Esophagus squamous epithelium (tissue), 5 donors: Measurements from ENCODE around the gene FOXN1. TPM values are rescaled to one million over a fixed set of nuclear protein-coding genes. Genes with fewer than 3 reads are reported as not detected.
"Not testable (repeated sequence)": the region's sequence is repeated elsewhere in the genome, so short reads cannot be mapped to it uniquely, and the experiment has no call there.

Experiments
- DNase-seq: peaks from one replicate; lab custom pipeline; 2025; lab: John Stamatoyannopoulos, UW
- H3K27ac ChIP-seq, 4 donors: fragments of 200-600 bp; sonication (generic); one replicate each; pipeline ENCODE4 v1.5.1; 2016 to 2019; ENCODE audit warnings: mild to moderate bottlenecking in 1 of 4
- H3K27me3 ChIP-seq, 4 donors: fragments of 200-600 bp; sonication (generic); 1 replicate in 3 of 4; 2 replicates in 1 of 4; pipeline versions ENCODE4 v1.5.1 to v1.6.0; 2017 to 2021; ENCODE audit warnings: antibody characterized with exemption in 1 of 4
- H3K36me3 ChIP-seq, 3 donors: fragments of 200-600 bp; sonication (generic); one replicate each; pipeline ENCODE4 v1.5.1; 2016 to 2019
- H3K4me1 ChIP-seq, 3 donors: fragments of 200-600 bp; sonication (generic); one replicate each; pipeline ENCODE4 v1.5.1; 2017 to 2019
- H3K4me3 ChIP-seq, 4 donors: fragments of 200-600 bp; sonication (generic); 1 replicate in 3 of 4; 2 replicates in 1 of 4; pipeline ENCODE4 v1.5.1; 2016 to 2019; ENCODE audit warnings: mild to moderate bottlenecking in 2 of 4, moderate library complexity in 1 of 4
- H3K9me3 ChIP-seq, 3 donors: fragments of 200-600 bp; sonication (generic); one replicate each; pipeline ENCODE4 v1.5.1; 2016 to 2019
- CTCF ChIP-seq, 6 experiments: fragments of 450-650 bp in 4 of 6; fragments of 200-600 bp in 2 of 6; sonication (generic) in 2 of 6; IDR thresholded peaks; one replicate each; pipeline ENCODE4 v1.5.1; 2016 to 2019; ENCODE audit warnings: antibody characterized with exemption in 6 of 6, mild to moderate bottlenecking in 4 of 6, moderate library complexity in 4 of 6
- POLR2A ChIP-seq, 4 donors: fragments of 450-650 bp; IDR thresholded peaks; one replicate each; pipeline ENCODE4 v1.6.1; 2017; ENCODE audit warnings: antibody characterized with exemption in 4 of 4, mild to moderate bottlenecking in 4 of 4, moderate library complexity in 3 of 4
- WGBS, 2 donors: methylation state at CpG; one replicate each; pipeline ENCODE4 v1.1.5; 2018; 5-methylcytosine and 5-hydroxymethylcytosine counted together
- intact Hi-C: fragments of 100-400 bp; cut with DNase I; formaldehyde crosslinking; loops from one replicate; pipeline ENCODE4 v1.15.0; 2022
- total RNA-seq, 4 donors: library from RNA; depleted of rRNA; stranded (reverse); fragments of >200 nt; gene quantifications; one replicate each; pipeline ENCODE4 v1.1.0, GENCODE V29; 2016
- donor health status: DM: yes; HTN: yes; CAD: no.

FOXN1 gene
- total RNA-seq, 4 donors from 2014 or later: 10.5 to 17.0 (median 14.8) TPM

DNA sequence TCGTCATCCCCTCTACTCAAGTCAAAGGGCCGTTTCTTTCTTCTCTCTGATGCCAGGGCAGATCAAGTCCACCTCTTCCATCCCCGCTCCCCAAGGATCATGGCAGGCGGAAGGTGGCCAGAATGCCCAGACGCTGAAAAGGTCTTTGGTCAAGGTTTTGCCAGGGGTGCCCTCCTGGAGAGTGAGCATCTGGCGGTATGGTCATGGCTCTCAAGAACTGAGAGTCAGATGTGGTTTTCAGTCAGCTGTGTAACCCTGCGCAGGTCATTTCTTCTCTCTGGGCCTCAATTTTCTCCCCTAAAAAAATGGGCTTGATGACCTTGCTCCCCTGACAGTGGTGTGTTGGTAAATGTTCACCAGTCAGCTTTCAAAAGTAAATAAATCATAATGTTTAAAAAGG lies 12.4 kb downstream of the FOXN1 start:
- Histone ChIP-seq H3K4me1 (peaks cover 5 to 25% (median 9%) of the 10 kb centered on the region in 3 donors), H3K27ac (no peak overlapping the region), H3K4me3 (no peak overlapping the region), H3K36me3 (peaks cover 0 to 21% (median 0%) of the 10 kb centered on the region in 3 donors), H3K27me3 (peaks cover 0 to 10% (median 0%) of the 10 kb centered on the region in 4 donors), H3K9me3 (no peaks in the 10 kb centered on the region)
- no peak for DNase-seq
- 75 to 83% methylated on average over 2 to 7 of the region's 7 CpGs for WGBS, 2 donors
- TF ChIP-seq POLR2A (IDR thresholded peaks at IDR 0.05) (no peak), CTCF (IDR thresholded peaks at IDR 0.05) (no peak)
- intact Hi-C loops: no loop called here

DNA sequence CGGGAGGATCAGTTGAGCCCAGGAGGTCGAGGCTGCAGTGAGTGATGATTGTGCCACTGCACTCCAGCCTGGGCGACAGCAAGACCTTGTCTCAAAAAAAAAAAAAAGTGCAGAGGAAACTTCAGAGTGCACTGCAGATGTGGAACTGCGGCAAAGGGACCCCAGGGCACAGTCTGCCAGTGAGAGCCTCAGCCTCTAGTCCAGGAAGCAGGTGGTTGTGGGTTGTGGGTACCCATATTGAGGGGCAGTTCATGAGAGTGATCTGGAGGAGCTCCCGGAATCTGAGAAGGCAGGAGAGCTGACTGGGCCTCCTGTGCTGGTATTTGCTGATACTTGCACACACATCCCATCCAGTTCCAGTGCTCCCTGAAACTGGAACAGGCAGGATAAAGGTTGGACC lies 13.1 kb downstream of the FOXN1 start:
- 52 to 69% methylated on average over 4 of the region's 5 CpGs for WGBS, 2 donors
- intact Hi-C loops: no loop called here
- no peak for TF ChIP-seq POLR2A (IDR thresholded peaks at IDR 0.05)
- TF ChIP-seq CTCF (IDR thresholded peaks at IDR 0.05): no peak
- Histone ChIP-seq H3K4me3 (no peak overlapping the region), H3K27me3 (peaks cover 0 to 6% (median 0%) of the 10 kb centered on the region in 4 donors), H3K9me3 (no peaks in the 10 kb centered on the region), H3K36me3 (peaks cover 0 to 21% (median 0%) of the 10 kb centered on the region in 3 donors), H3K4me1 (peaks cover 5 to 24% (median 8%) of the 10 kb centered on the region in 3 donors), H3K27ac (no peak overlapping the region)
- no peak for DNase-seq

- Histone ChIP-seq H3K9me3 (no peaks in the 10 kb centered on the region), H3K4me1 (peaks cover 10 to 28% (median 13%) of the 10 kb centered on the region in 3 donors), H3K27me3 (no peaks in the 10 kb centered on the region), H3K4me3 (no peak overlapping the region), H3K36me3 (peaks cover 0 to 20% (median 0%) of the 10 kb centered on the region in 3 donors), H3K27ac (no peak overlapping the region)
- WGBS, 2 donors: 52 to 93% methylated on average over 3 to 5 of the region's 6 CpGs
- intact Hi-C loops: no loop called here
- no peak for DNase-seq
- no peak for TF ChIP-seq POLR2A (IDR thresholded peaks at IDR 0.05)
- no peak for TF ChIP-seq CTCF (IDR thresholded peaks at IDR 0.05)
Observed at GRCh38 chr17:28520687-28521086, 14.5 kb downstream of the FOXN1 start.

GRCh38 chr17:28521311-28522085 lies 15.3 kb downstream of the FOXN1 start:
- 43 to 48% methylated on average over 1 to 6 of the region's 21 CpGs for WGBS, 2 donors
- intact Hi-C loops: no loop called here

DNA sequence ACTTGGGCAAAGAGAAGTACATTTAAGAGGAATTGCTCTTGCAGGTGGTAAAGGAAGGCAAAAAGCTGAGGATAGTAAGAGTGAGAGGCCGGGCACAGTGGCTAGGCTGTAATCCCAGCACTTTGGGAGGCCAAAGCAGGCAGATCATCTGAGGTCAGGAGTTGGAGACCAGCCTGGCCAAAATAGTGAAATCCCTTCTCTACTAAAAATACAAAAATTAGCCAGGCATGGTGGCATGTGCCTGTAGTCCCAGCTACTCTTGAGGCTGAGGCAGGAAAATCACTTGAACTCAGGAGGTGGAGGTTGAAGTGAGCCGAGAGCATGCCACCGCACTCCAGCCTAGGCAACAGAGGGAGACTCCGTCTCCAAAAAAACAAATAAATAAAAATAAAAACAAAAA lies 16.1 kb downstream of the FOXN1 start:
- H3K4me3 ChIP-seq, H3K27me3 ChIP-seq, DNase-seq, intact Hi-C loops, H3K9me3 ChIP-seq, H3K27ac ChIP-seq: not testable (repeated sequence)
- 83 to 90% methylated on average over 4 of the region's 4 CpGs for WGBS, 2 donors
- Histone ChIP-seq H3K4me1 (peaks cover 25 to 44% (median 29%) of the 10 kb centered on the region in 3 donors), H3K36me3 (peaks cover 0 to 11% (median 0%) of the 10 kb centered on the region in 3 donors)

More at GRCh38 chr17:28521311-28522085, 15.3 kb downstream of the FOXN1 start:
- Histone ChIP-seq H3K9me3 (no peaks in the 10 kb centered on the region), H3K4me3 (no peak overlapping the region), H3K36me3 (peaks cover 0 to 12% (median 0%) of the 10 kb centered on the region in 3 donors), H3K27ac (no peak overlapping the region), H3K27me3 (no peaks in the 10 kb centered on the region), H3K4me1 (peaks cover 17 to 36% (median 21%) of the 10 kb centered on the region in 3 donors)
- no peak for DNase-seq
- TF ChIP-seq CTCF (IDR thresholded peaks at IDR 0.05) (no peak), POLR2A (IDR thresholded peaks at IDR 0.05) (no peak)
